Peyer's patch (tissue), 4 donors: Measurements from ENCODE around the gene ETV6. TPM values are rescaled to one million over a fixed set of nuclear protein-coding genes. Genes with fewer than 3 reads are reported as not detected.

Experiments used
- DNase-seq, 3 donors: peaks; one replicate each; pipeline ENCODE4 v3.0.0-alpha.2; 2017 to 2019
- H3K27ac ChIP-seq, 4 donors: fragments of 200-600 bp; sonication (generic); one replicate each; pipeline ENCODE4 v1.5.1; 2016 to 2019
- H3K27me3 ChIP-seq, 2 donors: fragments of 200-600 bp; sonication (generic); one replicate each; pipeline ENCODE4 v1.5.1; 2019
- H3K36me3 ChIP-seq, 3 donors: fragments of 200-600 bp; sonication (generic); one replicate each; pipeline ENCODE4 v1.5.1; 2016 to 2019
- H3K4me1 ChIP-seq, 4 donors: fragments of 200-600 bp; sonication (generic); one replicate each; pipeline ENCODE4 v1.5.1; 2016 to 2019
- H3K4me3 ChIP-seq, 4 donors: fragments of 200-600 bp; sonication (generic); 1 replicate in 3 of 4; 2 replicates in 1 of 4; pipeline ENCODE4 v1.5.1; 2016 to 2019; ENCODE audit warnings: mild to moderate bottlenecking in 1 of 4
- H3K9me3 ChIP-seq, 4 donors: fragments of 200-600 bp; sonication (generic); one replicate each; pipeline ENCODE4 v1.5.1; 2016 to 2019; ENCODE audit warnings: mild to moderate bottlenecking in 1 of 4
- CTCF ChIP-seq, 6 experiments: fragments of 450-650 bp in 4 of 6; fragments of 200-600 bp in 2 of 6; sonication (generic) in 1 of 6; IDR thresholded peaks; one replicate each; pipeline ENCODE4 v1.5.1; 2017 to 2019; ENCODE audit warnings: antibody characterized with exemption in 6 of 6, mild to moderate bottlenecking in 3 of 6, moderate library complexity in 1 of 6
- POLR2A ChIP-seq, 2 donors: fragments of 450-650 bp; IDR thresholded peaks; one replicate each; pipeline ENCODE4 v1.5.1; 2017; ENCODE audit warnings: antibody characterized with exemption in 2 of 2, mild to moderate bottlenecking in 2 of 2, moderate library complexity in 2 of 2
- total RNA-seq, 4 donors: library from RNA; depleted of rRNA; stranded (reverse); fragments of >200 nt; gene quantifications; one replicate each; pipeline ENCODE4 v1.1.0, GENCODE V29; 2016

Gene ETV6
- total RNA-seq, 4 donors from 2014 or later: 35.4 to 49.5 (median 42.2) TPM

- TF ChIP-seq POLR2A (IDR thresholded peaks at IDR 0.05) (no peak), CTCF (IDR thresholded peaks at IDR 0.05) (no peak)
- Histone ChIP-seq H3K9me3 (no peaks in the 10 kb centered on the region), H3K4me3 (no peak overlapping the region), H3K36me3 (peaks cover 0 to 42% (median 0%) of the 10 kb centered on the region in 3 donors), H3K4me1 (peaks cover 0 to 54% (median 8%) of the 10 kb centered on the region in 4 donors), H3K27ac (peak overlapping the region in 3 of 4 donors; percentile 63 to 79 (median 73)), H3K27me3 (no peaks in the 10 kb centered on the region)
- DNase-seq: peak in 1 of 3 donors; percentile 72
Measured at GRCh38 chr12:11885261-11886038, 236.0 kb downstream of the ETV6 start.

- peak overlapping the region in 3 of 4 donors; percentile 63 to 79 (median 73) for H3K27ac ChIP-seq
Measured at GRCh38 chr12:11886339-11886738, 236.9 kb downstream of the ETV6 start.

GRCh38 chr12:11888029-11888428 is 238.6 kb downstream of the ETV6 start:
- H3K4me3 ChIP-seq: no peak overlapping the region
- H3K4me1 ChIP-seq: peaks cover 0 to 36% (median 8%) of the 10 kb centered on the region in 4 donors
- H3K36me3 ChIP-seq: peaks cover 0 to 64% (median 0%) of the 10 kb centered on the region in 3 donors
- H3K9me3 ChIP-seq: no peaks in the 10 kb centered on the region
- H3K27ac ChIP-seq: no peak overlapping the region
- DNase-seq: no peak
- no peaks in the 10 kb centered on the region for H3K27me3 ChIP-seq
- TF ChIP-seq CTCF (IDR thresholded peaks at IDR 0.05): no peak
- no peak for TF ChIP-seq POLR2A (IDR thresholded peaks at IDR 0.05)

More at GRCh38 chr12:11886339-11886738, 236.9 kb downstream of the ETV6 start:
- DNase-seq: no peak
- H3K4me3 ChIP-seq: no peak overlapping the region
- peaks cover 0 to 51% (median 0%) of the 10 kb centered on the region in 3 donors for H3K36me3 ChIP-seq
- TF ChIP-seq CTCF (IDR thresholded peaks at IDR 0.05): no peak
- no peak for TF ChIP-seq POLR2A (IDR thresholded peaks at IDR 0.05)
- no peaks in the 10 kb centered on the region for H3K27me3 ChIP-seq
- no peaks in the 10 kb centered on the region for H3K9me3 ChIP-seq
- peaks cover 0 to 47% (median 8%) of the 10 kb centered on the region in 4 donors for H3K4me1 ChIP-seq

GRCh38 chr12:11891346-11891745 is 241.9 kb downstream of the ETV6 start:
- H3K4me3 ChIP-seq: no peak overlapping the region
- H3K36me3 ChIP-seq: peaks cover 0 to 54% (median 0%) of the 10 kb centered on the region in 3 donors
- H3K27me3 ChIP-seq: no peaks in the 10 kb centered on the region
- H3K4me1 ChIP-seq: peaks cover 0 to 2% (median 0%) of the 10 kb centered on the region in 4 donors
- H3K27ac ChIP-seq: no peak overlapping the region
- no peaks in the 10 kb centered on the region for H3K9me3 ChIP-seq
- no peak for TF ChIP-seq CTCF (IDR thresholded peaks at IDR 0.05)
- no peak for TF ChIP-seq POLR2A (IDR thresholded peaks at IDR 0.05)
- no peak for DNase-seq

GRCh38 chr12:11891754-11892386 is 242.4 kb downstream of the ETV6 start:
- Histone ChIP-seq H3K4me1 (no peaks in the 10 kb centered on the region), H3K27me3 (no peaks in the 10 kb centered on the region), H3K4me3 (no peak overlapping the region), H3K27ac (no peak overlapping the region), H3K36me3 (peaks cover 0 to 54% (median 0%) of the 10 kb centered on the region in 3 donors), H3K9me3 (no peaks in the 10 kb centered on the region)
- TF ChIP-seq POLR2A (IDR thresholded peaks at IDR 0.05) (no peak), CTCF (IDR thresholded peaks at IDR 0.05) (peak in 2 of 6 experiments; percentile 12 to 20)
- no peak for DNase-seq
